ENCODE measurements around the gene STAB2. TPM values are rescaled to one million over a fixed set of nuclear protein-coding genes. Genes with fewer than 3 reads are reported as not detected.

STAB2 gene
- polyA plus RNA-seq, 3 donors, result not detected

DNA sequence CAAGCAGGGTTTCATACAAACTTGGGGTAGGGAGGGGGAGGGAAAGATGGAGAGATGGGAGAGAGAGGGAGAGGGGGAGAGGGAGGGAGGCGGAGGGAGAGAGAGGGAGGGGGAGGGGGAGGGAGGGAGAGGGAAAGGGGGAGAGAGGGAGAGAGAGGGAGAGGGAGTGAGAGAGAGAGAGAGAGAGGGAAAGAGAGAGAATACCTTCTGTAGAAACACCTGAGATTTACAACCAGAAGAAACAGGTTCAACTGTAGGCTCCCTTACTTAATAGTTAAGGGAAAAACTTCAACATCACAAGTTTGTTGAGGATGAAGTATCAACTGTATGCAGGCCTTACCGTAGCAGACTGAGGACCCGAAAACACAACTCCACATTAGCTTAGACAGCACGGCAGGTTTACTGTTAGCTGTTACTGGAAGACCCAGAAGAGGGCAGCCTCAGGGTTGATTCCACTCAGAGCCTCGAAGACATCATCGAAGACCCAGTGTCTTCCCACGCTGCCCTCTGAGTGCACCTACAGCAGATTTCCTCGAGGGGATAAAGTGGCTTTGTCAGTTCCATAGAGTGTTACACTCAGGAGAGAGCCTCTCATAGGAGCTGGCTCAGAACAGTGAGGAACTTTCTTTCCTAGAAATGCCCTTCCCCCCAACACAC is 181.5 kb downstream of the STAB2 start:
- H3K9me3 ChIP-seq (replicated peaks in 1 of 2; ENCODE audit: control insufficient read depth in 1 of 2, insufficient read depth in 1 of 2, low read length in 2 of 2), result no peaks in the 10 kb centered on the region

DNA sequence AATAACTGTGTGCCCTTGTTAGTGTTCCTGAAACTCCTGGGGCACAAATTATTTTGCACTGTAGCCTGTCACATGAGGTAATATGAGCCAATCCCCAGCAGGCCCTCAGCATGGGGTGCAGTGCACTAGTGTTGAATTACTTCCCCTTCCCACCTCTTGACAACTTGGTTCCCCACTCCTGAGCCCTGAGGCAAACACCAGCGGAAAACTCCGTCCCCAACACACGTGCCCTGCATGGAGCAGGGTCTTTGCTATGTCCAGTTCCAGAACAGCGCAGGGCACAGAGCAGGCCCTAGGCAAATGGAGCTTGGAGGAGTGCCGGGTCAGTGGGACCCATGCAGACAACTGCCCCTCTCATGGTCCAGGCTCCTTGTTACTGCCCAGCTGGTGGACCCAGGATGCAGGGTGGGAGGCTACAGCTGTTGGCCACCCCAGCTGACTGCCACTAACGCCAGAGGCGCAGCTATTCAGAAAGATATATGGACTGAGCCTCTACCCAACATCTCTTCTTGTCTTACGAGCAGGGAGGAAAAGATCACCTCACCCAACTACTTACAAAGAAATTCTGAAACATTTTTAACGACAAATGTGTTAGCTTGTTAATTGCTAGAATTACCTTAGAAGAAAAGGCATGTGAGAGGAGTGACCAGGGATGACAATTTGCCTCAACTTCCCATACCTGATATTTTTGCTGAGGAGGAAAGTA is 182.3 kb downstream of the STAB2 start:
- intact Hi-C loops (cut with micrococcal nuclease), result no loop called here
- DNase-seq, result no peak
- H3K9me3 Mint-ChIP-seq, result no peaks in the 10 kb centered on the region
- H3K27ac ChIP-seq (ENCODE audit: low read depth in 1 of 2, low read length in 2 of 2), result no peak overlapping the region
- H3K4me1 ChIP-seq (ENCODE audit: control insufficient read depth in 1 of 2, insufficient read depth in 2 of 2, low read length in 2 of 2), result no peaks in the 10 kb centered on the region
- TF ChIP-seq, protein P1, sequence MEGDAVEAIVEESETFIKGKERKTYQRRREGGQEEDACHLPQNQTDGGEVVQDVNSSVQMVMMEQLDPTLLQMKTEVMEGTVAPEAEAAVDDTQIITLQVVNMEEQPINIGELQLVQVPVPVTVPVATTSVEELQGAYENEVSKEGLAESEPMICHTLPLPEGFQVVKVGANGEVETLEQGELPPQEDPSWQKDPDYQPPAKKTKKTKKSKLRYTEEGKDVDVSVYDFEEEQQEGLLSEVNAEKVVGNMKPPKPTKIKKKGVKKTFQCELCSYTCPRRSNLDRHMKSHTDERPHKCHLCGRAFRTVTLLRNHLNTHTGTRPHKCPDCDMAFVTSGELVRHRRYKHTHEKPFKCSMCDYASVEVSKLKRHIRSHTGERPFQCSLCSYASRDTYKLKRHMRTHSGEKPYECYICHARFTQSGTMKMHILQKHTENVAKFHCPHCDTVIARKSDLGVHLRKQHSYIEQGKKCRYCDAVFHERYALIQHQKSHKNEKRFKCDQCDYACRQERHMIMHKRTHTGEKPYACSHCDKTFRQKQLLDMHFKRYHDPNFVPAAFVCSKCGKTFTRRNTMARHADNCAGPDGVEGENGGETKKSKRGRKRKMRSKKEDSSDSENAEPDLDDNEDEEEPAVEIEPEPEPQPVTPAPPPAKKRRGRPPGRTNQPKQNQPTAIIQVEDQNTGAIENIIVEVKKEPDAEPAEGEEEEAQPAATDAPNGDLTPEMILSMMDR (IDR thresholded peaks at IDR 0.05), result no peak
- 90% methylated on average over 7 of the region's 9 CpGs for WGBS (ENCODE audit: insufficient coverage)
- no peak overlapping the region for H3K4me3 Mint-ChIP-seq
- H4K20me1 ChIP-seq (ENCODE audit: insufficient read depth, low read length), result no peaks in the 10 kb centered on the region
- no peak overlapping the region for H3K27ac Mint-ChIP-seq
- no peaks in the 10 kb centered on the region for H3K27me3 ChIP-seq (ENCODE audit: control insufficient read depth in 2 of 2, insufficient read depth in 2 of 2, low read length in 2 of 2)
- no peak overlapping the region for H3K4me3 ChIP-seq (replicated peaks in 1 of 3; ENCODE audit: low read depth in 2 of 3, low read length in 3 of 3)
- H2AFZ ChIP-seq (ENCODE audit: insufficient read depth, low read depth, low read length, poor library complexity, severe bottlenecking), result no peak overlapping the region
- H3K36me3 ChIP-seq (replicated peaks in 1 of 2; ENCODE audit: control insufficient read depth in 1 of 2, insufficient read depth in 2 of 2, low read length in 2 of 2), result peaks cover 0 to 9% of the 10 kb centered on the region in 2 donors
- peaks cover 0 to 3% (median 0%) of the 10 kb centered on the region in 3 donors for H3K27me3 Mint-ChIP-seq (ENCODE audit: low read depth in 3 of 3)
- H3K79me2 ChIP-seq (ENCODE audit: insufficient read depth, low read length), result no peaks in the 10 kb centered on the region
- no peak overlapping the region for H3K4me2 ChIP-seq (replicated peaks; ENCODE audit: extremely low read depth, low read length, poor library complexity, severe bottlenecking)
- H3K9ac ChIP-seq (ENCODE audit: insufficient read depth, low read length, poor library complexity, severe bottlenecking), result no peak overlapping the region
- no peaks in the 10 kb centered on the region for H3K9me3 ChIP-seq (replicated peaks in 1 of 2; ENCODE audit: control insufficient read depth in 1 of 2, insufficient read depth in 1 of 2, low read length in 2 of 2)
- peaks cover 6% of the 10 kb centered on the region for H3K4me1 Mint-ChIP-seq
- H3K36me3 Mint-ChIP-seq, result peaks cover 2 to 23% of the 10 kb centered on the region in 2 donors

More for the DNA sequence above, 181.5 kb downstream of the STAB2 start:
- no peaks in the 10 kb centered on the region for H4K20me1 ChIP-seq (ENCODE audit: insufficient read depth, low read length)
- no peaks in the 10 kb centered on the region for H3K79me2 ChIP-seq (ENCODE audit: insufficient read depth, low read length)
- H3K9me3 Mint-ChIP-seq, result no peaks in the 10 kb centered on the region
- intact Hi-C loops (cut with micrococcal nuclease), result no loop called here
- no peak overlapping the region for H3K4me3 Mint-ChIP-seq
- WGBS (ENCODE audit: insufficient coverage), result 91% methylated on average over 4 of the region's 8 CpGs
- peaks cover 0 to 9% of the 10 kb centered on the region in 2 donors for H3K36me3 ChIP-seq (replicated peaks in 1 of 2; ENCODE audit: control insufficient read depth in 1 of 2, insufficient read depth in 2 of 2, low read length in 2 of 2)
- no peak for DNase-seq
- no peak overlapping the region for H2AFZ ChIP-seq (ENCODE audit: insufficient read depth, low read depth, low read length, poor library complexity, severe bottlenecking)
- TF ChIP-seq, protein P1 (IDR thresholded peaks at IDR 0.05), result no peak
- H3K36me3 Mint-ChIP-seq, result peaks cover 2 to 23% of the 10 kb centered on the region in 2 donors
- H3K4me3 ChIP-seq (replicated peaks in 1 of 3; ENCODE audit: low read depth in 2 of 3, low read length in 3 of 3), result no peak overlapping the region
- peaks cover 0 to 3% (median 0%) of the 10 kb centered on the region in 3 donors for H3K27me3 Mint-ChIP-seq (ENCODE audit: low read depth in 3 of 3)
- no peaks in the 10 kb centered on the region for H3K4me1 ChIP-seq (ENCODE audit: control insufficient read depth in 1 of 2, insufficient read depth in 2 of 2, low read length in 2 of 2)
- H3K4me2 ChIP-seq (replicated peaks; ENCODE audit: extremely low read depth, low read length, poor library complexity, severe bottlenecking), result no peak overlapping the region
- peak overlapping the region in 1 of 7 donors; percentile 46 for H3K27ac Mint-ChIP-seq
- no peaks in the 10 kb centered on the region for H3K27me3 ChIP-seq (ENCODE audit: control insufficient read depth in 2 of 2, insufficient read depth in 2 of 2, low read length in 2 of 2)
- peaks cover 6% of the 10 kb centered on the region for H3K4me1 Mint-ChIP-seq
- no peak overlapping the region for H3K9ac ChIP-seq (ENCODE audit: insufficient read depth, low read length, poor library complexity, severe bottlenecking)
- H3K27ac ChIP-seq (ENCODE audit: low read depth in 1 of 2, low read length in 2 of 2), result no peak overlapping the region

Measured in CD14-positive monocyte (primary cell).